Adipose tissue (tissue), 3 donors: ENCODE measurements around the gene CDCA8. TPM values are rescaled to one million over a fixed set of nuclear protein-coding genes. Genes with fewer than 3 reads are reported as not detected.

Experiments used
- H3K27ac ChIP-seq: one replicate; pipeline ENCODE4 v1.5.1; 2013; ENCODE audit warnings: low read depth, low read length
- WGBS, 3 donors: extraction: QIAGEN DNeasy Blood & Tissue Kit; methylation state at CpG; one replicate each; pipeline ENCODE4 v1.1.7; 2013; 5-methylcytosine and 5-hydroxymethylcytosine counted together
- polyA plus RNA-seq, 3 donors: library from polyadenylated mRNA; stranded (reverse); fragments of 200-250 nt; gene quantifications; one replicate each; pipeline ENCODE4 v1.2.3, GENCODE V29; 2013
- donor health status: healthy with polysubstance abuse.
- donor health status: Bipolar disorder and iron deficiency.
- donor health status: healthy.

Gene CDCA8
- polyA plus RNA-seq, 3 donors, result 0.22 to 0.67 (median 0.56) TPM

DNA sequence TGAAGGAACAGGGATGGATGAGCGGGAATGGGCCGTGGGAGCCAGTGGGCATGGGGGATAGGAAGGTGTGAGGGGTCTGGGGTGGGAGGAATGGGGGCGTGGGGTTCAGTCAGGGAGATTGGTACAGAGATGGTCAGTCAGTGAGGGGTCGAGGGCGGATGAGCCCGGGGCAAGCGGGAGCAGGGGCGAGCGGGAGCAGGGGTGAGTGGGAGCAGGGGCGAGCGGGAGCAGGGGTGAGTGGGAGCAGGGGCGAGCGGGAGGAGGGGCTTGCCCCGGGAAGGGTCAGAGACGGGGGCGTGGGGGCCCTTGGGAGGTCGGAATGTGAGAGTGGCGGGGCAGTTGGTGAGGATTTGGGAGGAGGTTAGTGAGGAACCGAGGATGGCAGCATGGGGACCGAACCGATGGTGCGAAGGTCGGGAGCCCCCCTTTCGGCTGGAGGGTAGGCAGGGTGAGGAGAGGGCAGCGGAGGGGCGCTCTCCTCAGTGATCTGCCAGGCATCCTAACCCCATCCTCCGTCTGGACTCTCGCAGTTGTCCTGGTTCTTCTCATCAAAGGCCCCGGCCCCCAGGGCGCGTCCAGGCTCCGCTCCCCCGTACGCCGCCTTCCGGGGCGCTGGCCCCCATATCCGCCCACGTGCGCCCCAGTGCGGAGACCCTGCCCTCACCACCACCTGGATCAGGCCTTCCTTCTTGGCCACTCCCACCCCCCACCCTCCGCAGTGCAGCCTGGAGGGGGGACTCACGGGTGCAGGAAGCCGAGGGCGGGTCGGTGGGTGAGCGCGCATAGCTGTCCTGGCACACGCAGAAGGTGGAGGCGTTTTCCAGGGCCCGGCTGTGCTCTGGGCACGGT, 61.4 kb downstream of the CDCA8 start:
- 5 to 10% (median 5%) methylated on average over 46 to 52 of the region's 52 CpGs for WGBS, 3 donors
- no peak overlapping the region for H3K27ac ChIP-seq

DNA sequence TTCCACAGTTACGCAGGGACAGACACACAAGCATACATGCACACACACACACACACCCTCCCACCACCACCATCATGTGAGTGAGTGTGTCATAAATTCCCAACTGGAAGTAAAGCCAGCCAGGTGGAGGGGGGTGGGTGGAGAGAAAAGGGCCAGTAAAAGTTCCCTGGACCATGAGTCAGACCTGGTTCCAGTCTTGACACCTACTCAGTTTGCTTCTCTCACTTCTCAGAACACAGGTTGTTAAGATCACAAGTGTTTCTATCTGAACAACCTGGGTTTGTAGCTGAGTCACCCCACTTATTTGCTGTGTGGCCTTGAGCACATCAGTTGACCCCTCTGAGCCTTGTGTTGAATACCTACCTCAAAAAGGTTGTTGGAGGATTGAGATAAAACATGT, 63.0 kb downstream of the CDCA8 start:
- 57 to 94% (median 94%) methylated on average over 1 of the region's 1 CpG for WGBS, 3 donors

GRCh38 chr1:37755951-37756560, 63.7 kb downstream of the CDCA8 start:
- WGBS, 3 donors, result 62 to 71% (median 63%) methylated on average over 4 of the region's 4 CpGs

More for the DNA sequence above, 63.0 kb downstream of the CDCA8 start:
- H3K27ac ChIP-seq, result no peak overlapping the region

More at GRCh38 chr1:37755951-37756560, 63.7 kb downstream of the CDCA8 start:
- no peak overlapping the region for H3K27ac ChIP-seq

Other genes starting within 250 kb of the CDCA8 start
- gene ZC3H12A, start 217.9 kb upstream of the CDCA8 start, polyA plus RNA-seq, result 100 to 1,000 TPM in 1 of 3 donors, 10 to 100 TPM in 1, 1 to 10 TPM in 1; 7.1 to 104 (median 40.0) TPM
- gene MEAF6, start 177.8 kb upstream of the CDCA8 start, polyA plus RNA-seq, result 10 to 100 TPM; 27.6 to 57.4 (median 32.1) TPM
- 1 to 10 TPM; 2.2 to 5.5 (median 5.0) TPM for gene SNIP1, start 138.2 kb upstream of the CDCA8 start, polyA plus RNA-seq
- gene DNALI1, start 135.6 kb upstream of the CDCA8 start, polyA plus RNA-seq, result 10 to 100 TPM in 2 of 3 donors, 1 to 10 TPM in 1; 3.8 to 13.3 (median 10.6) TPM
- 10 to 100 TPM; 17.7 to 49.4 (median 46.7) TPM for gene GNL2, start 96.6 kb upstream of the CDCA8 start, polyA plus RNA-seq
- 1 to 10 TPM in 1 of 3 donors, under 1 TPM in 2; 0.07 to 1.5 (median 0.77) TPM for gene RSPO1, start 57.6 kb upstream of the CDCA8 start, polyA plus RNA-seq
- 1 to 10 TPM in 1 of 3 donors, under 1 TPM in 2; 0.04 to 2.0 (median 0.90) TPM for gene EPHA10, start 72.6 kb downstream of the CDCA8 start, polyA plus RNA-seq
- 1 to 10 TPM in 1 of 3 donors, under 1 TPM in 2; 0.56 to 7.4 (median 0.97) TPM for gene MANEAL, start 101.3 kb downstream of the CDCA8 start, polyA plus RNA-seq
- 10 to 100 TPM; 31.9 to 78.2 (median 62.2) TPM for gene C1orf122, start 115.3 kb downstream of the CDCA8 start, polyA plus RNA-seq
- gene YRDC, start 115.7 kb downstream of the CDCA8 start, polyA plus RNA-seq, result 10 to 100 TPM in 1 of 3 donors, 1 to 10 TPM in 2; 7.6 to 18.0 (median 8.7) TPM
- 1 to 10 TPM; 2.0 to 4.4 (median 3.9) TPM for gene MTF1, start 167.1 kb downstream of the CDCA8 start, polyA plus RNA-seq